GM19467 (cell line): ENCODE results near the gene XPO6.

Experiments
- ATAC-seq: cut with Tn5 transposase; IDR thresholded peaks from one replicate; pipeline ENCODE4 v1.9.1; 2021; ENCODE audit warnings: mild to moderate bottlenecking, moderate library complexity; ENCODE audit not compliant: unreplicated experiment

The XPO6 gene

DNA sequence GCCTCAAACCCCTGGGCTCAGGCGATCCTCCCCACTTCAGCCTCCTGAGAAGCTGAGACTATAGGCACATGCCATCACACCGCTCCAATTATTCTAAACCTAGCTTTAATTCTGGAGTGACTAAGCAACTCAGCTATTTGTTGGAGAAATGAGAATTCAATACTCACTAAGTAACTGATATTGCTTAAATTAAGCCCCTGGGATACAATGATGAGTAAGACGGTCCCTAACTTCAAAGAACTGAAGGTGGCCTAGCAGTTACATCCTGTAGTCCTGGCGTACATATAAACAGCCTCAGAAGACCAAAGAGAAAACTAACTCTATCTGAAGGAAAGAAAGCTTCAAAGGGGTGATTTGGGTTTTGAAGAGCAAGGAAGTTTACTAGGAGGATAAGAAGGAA is 25.0 kb downstream of the XPO6 start:
- ATAC-seq = no peak

DNA sequence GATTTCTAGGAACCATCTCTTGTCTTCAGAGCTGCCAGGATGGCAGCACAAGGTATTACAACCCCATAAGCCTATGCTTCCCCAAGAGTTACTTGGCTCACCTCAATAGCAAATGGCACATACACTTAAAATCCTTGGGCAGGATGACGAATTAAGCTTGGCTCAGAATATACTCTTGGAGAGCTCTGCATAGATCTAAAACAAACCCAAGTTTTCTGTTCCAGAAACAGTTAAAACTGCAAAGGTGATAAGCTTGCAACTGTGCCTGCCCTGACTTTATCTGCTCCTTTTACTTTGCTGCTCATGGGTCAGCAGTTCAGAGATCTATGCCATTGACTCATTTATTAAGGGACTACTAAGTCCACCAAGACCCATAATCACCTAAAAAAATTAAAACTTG is 26.1 kb downstream of the XPO6 start:
- ATAC-seq = no peak

DNA sequence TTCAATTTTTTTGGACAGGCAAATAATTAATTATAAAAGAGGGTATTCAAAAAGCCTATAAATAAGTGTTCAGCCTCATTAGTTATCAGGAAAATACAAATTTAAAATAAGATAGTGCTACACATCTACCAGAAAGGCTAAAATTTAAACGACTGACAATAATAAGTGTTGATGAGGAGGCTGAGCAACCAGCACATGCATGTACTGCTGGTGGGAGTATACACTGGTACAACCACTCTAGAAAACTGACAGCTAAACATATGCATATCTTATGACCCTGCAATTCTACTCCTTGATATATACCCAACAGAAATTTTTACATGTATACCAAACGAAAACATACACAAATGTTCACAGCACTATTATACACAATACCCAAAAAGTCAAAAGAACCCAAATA is 27.1 kb downstream of the XPO6 start:
- ATAC-seq = no peak

DNA sequence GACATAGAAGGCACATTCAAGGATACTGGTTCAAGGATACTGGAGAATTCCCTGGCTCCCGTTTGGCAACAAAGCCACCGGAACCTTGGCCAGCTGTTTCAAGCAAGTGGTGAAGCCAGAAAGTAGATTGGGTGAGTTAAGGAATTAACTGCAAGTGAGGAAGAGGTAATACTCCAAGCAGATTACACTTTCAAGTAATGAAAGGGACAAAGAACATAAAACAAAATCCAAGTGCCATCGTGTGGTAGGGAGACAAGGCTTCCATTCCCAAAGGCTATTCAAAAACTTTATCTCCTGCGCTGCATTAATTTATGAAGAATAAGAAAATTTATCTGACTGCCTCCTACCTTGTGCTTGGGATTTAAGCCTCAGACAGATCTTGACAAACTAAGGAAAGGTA is 27.8 kb downstream of the XPO6 start:
- no peak for ATAC-seq

DNA sequence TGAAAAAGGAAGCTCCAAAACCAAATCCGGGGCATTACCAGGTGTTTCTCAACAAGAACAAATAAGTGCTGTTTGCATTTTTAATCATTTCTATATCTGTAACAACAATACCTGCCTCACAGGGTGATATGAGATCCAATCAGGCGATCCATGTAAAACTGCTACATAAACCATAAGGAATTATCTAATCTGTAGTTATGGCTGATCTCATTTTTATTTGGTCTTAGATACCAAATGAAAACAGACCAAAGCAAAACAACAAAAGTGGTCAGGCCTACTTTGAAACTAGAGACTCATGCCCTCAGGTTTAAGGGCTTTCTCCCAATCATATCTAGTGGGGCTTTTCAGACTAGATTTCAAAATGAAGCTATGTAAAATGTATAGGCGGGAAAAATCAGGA is 28.3 kb downstream of the XPO6 start:
- no peak for ATAC-seq

DNA sequence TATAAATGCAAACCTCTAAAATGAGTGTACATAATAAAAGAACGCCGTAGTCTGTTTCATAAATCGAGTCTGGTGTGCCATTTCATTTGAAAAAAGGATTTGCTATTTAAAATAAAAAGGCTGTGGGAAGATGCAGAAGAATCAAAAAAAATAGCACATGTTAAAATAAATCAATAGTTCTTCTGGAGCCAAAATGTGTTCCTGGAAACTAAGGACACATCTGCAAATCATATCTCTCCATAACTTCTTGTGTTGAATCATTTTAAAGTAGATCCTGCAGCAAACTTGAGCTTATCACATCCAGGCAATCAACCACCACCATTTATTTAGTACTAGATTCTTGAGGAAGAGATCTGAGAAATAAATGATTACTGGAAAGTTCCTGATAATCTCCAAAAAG is 29.0 kb downstream of the XPO6 start:
- no peak for ATAC-seq

DNA sequence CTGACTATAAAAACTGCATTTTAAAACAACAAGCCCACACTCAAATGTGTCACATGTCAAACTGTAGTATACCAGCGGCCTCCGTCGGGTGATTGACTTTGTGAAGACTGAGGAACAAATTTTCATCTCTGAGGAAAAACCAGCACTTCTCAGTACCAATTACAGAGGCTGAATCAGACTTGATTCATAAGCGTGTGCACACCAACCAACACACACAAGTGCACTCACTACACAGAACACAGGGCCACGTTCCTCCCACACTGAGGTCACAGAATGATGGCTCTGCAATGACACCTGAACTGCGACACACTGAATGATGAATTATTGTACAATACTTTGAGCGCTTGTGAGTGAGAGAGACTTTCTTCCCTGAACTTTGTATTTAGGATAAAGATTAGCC is 29.6 kb downstream of the XPO6 start:
- ATAC-seq = no peak

DNA sequence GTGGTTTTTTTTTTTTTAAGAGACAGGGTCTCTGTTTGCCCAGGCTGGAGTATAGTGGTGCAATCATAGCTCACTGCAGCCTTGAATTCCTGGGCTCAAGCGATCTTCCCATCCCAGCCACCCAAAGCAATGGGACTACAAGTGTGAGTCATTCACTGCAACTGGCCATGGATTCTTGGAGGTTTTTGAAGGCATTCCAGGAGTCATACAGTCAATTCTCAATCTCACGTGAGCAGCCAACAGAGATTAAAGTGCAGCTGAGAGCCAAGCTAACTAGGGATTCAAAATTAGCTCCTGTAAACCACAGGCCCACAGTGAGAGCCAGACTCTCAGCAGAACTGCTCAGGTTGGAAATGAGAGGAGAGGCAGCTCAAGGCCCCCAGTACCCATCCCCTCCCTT is 30.2 kb downstream of the XPO6 start:
- no peak for ATAC-seq

DNA sequence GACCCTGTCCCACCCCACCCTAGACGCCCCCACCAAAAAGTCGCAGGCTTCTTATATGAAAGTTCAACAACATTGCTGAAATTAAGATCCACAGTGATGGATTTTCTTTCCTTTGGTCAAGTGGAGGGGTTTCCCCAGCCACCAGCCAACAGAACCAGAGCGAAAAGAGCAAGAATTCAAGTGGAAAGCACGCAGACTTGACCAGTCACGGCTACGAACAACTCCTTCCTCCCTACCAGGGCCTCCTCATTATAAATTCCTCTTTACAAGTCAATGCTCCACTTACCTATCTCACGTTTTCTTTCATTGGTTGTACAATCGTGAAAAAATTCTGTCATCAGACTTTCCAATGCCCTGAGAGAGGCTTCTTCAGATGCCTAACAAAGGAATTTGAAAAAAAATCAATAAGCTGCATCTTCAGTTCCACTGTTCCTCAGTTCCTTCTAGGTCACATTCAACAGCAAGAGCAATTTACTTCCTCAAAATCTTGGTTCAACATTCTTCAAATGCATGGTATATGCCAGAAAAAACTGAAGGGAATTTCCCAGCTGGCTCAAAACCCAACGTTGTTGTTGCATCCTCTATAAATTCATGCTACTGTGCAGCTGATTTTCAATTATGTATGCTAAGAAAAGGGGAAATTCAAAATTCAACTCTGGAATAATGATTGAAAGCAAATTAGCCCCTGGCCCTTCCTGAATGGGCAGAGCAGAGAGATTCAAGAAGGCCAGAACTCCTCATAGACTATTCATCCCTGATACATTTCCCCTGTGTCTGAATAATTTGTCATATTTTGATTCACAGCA is 30.9 kb downstream of the XPO6 start:
- ATAC-seq = no peak

DNA sequence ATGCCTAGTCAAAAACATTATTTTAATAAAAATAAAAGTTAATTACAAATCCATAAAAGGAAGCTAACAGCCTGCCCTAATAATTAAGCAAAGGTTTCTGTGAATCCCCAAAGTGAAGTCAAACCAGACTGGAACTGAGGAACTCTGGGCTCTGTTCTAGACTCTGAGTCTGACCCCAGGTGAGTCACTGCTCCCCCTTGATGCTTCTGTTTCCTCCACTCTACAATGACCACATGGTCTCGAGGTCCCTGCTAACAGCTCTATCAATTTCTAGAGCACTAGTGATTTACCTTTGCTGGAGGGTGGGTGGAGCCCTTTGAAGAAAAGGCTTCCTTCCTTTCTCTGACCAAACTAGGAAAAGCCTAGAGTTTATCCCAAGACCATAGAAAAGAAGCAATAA is 32.4 kb downstream of the XPO6 start:
- ATAC-seq = no peak

DNA sequence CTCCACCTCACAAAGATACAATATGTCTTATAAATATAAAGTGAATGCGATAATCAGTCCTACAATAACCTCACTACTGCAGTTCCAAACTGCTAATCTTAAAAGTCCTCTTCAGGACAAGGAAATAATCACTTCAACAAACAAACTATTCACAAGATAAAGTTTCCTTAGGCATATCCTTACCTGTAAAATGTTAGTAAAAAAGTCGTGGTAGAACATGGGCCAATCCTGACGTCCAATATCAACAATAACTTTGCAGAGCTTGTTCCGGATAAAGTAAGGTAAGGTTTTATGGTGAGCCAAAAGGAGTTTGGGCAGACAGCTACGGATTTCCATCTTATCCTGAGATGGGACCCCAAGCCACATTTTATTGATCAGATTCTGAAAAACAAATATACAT is 36.0 kb downstream of the XPO6 start:
- ATAC-seq = no peak

DNA sequence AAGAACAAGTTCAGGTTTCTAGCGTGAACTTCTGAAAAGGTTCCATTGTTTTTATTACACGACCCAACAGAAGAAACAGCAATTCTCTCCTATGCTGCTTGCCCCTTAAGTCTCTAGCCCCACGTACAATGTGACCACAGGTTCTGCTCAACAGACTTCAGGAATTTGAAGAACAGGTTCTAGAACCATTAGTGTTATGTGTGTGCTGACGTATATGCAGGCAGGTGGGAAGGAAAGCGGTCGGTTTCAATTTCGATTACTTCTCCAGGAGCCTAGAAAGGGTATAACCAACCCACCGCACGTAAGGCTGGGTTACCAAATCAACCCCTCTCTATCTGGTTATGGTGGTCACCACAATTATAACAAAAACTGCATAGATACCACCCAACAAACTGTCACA is 39.4 kb downstream of the XPO6 start:
- ATAC-seq = no peak

DNA sequence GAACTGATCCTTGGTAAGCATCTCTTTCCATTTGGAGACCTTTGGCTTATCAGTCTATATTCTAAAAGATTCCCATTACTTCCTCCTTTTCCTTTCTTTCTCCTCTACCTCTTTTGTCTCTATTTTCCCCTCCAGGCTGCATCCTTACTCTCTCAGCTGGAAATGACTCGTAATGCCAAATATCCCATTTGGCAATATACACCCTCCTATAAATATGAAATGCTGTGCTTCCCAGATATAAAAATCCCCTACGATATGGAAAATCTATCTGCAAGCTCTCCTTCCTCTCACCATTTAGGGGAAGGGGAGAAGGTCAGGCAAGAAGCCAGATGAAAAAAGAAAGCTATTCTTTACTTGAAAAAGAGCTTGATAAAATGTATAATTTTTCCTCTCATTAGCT is 39.9 kb downstream of the XPO6 start:
- ATAC-seq = no peak

DNA sequence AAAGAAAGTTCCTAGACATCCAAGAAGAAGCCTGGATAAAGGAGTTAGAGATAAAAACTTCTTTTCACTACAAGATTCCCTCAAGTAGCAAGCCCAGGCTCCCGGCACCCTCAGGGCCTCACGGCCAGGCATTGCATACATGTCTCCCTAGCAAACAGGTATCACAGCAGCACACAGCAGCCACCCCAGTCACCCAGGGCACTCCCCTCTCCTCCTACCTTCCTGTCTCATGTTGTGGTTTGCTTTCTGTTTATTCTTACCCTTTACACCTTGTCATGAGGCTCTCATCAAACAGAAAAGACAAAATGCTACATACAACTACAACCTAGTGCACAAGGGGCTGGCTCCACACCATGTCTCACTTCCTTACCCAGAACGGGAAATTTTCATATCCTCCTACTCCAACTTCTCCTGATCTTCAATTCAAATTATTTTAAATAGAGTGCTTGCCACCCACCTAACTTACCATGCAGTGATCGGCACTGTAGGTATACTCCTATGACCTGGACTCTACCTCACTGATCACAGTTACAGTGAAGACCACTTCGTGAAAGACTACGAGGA is 42.7 kb downstream of the XPO6 start:
- no peak for ATAC-seq

DNA sequence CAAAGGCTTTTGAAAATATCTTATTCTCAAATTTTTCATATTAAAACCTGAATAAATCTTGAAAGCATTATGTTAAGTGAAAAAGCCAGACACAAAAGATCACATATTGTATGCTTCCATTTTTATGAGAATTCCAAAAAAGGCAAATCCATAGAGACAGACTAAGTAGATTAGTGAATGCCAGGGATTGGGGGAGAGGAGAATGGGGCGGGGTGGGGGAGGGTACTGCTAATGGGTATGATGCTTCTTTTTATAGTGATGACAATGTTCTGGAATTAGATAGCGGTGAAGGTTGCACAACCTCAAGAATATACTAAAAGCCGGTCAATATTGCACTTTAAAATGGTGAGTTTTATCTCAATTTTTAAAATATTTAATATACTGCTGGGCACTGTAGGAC is 44.0 kb downstream of the XPO6 start:
- ATAC-seq = no peak

DNA sequence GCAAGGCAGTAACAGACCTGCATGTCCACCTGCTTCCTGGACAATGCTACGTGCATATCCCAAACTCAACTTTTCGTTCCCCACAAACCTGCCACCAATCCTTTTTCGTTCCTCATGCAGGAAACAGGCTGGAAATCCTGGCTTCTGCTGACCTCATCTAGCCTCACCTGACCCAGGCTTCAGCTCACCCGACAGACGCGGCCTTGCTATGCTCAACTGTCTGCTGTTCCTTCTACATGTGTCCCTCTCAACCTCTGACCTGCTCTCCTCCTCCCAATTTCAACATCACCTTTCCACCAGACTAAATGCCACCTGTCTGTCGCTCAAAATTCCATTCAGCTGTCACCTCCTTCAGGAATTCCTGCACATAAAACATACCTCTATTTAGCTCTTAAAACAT is 44.5 kb downstream of the XPO6 start:
- ATAC-seq = no peak

DNA sequence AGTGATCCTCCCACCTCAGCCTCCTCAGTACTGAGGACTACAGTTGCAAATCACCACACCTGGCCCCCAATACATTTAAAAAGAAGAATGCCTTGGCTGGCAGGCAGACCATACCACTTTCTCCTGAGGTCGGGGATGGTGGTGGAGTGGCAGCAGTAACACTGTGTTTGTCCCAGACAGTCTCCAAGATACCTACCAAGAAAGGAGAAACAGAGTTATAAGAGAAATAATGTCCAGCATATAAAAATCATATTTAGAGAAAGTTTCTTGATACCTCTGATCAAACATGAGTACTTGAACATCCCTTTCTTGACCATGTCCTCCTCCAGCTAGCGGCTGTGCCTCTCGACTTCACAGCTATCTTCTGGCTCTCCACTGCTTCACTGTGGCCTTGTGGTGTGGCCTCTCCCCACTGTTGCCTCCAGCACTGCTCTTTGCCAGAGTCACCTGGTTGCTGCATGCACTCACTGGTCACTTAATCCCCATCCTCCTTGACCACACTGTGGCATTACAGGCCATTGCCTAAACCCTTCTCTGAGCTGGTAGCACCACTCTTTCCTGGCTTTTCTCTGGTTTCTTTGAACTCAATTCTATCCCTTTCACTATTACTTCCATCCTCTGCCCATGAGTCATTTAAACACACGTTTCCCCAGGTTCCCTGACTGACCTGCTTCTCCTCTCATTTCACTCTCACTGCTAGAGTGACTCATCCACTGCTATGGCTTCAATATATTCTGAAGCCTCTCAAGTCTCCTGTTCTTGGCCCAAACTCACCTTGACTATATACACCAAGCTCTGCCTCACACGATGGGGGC is 45.2 kb downstream of the XPO6 start:
- ATAC-seq = no peak

DNA sequence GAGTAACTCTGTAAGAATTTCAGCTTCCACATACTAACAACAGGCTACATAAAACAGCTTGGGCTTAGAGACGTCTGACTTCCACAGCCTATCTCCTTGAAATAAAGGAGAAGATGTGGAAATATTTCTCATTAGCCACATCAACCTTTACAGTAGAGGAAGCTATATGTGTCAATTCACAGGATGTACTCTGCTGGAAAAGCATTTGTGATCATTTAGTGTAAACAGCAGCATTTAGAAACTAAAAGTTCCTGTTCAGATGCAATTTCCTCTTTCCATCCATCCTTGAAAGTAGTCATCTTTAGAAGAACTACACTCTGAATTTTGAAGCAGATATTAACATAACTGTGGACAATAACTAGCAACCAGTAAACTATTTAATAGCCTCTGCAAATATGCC is 46.2 kb downstream of the XPO6 start:
- ATAC-seq = no peak

DNA sequence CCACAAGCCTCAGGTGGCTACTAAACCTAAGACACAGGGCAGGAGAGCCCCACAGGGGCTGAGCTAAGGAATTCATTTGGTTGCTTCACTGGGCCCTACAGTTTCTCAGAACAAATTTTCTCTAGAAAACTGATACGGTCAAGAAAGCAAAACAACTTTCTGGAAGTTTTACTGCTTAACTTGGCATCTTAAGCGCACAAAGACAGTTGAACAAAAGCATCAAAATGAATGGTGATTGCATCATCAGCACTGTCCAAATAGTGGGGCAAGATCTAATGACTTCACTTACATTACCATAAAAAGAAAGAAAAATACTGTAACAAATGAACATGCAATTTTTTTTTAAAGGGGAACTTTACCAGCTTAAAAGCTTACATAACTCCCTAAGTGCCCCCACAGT is 47.6 kb downstream of the XPO6 start:
- no peak for ATAC-seq

DNA sequence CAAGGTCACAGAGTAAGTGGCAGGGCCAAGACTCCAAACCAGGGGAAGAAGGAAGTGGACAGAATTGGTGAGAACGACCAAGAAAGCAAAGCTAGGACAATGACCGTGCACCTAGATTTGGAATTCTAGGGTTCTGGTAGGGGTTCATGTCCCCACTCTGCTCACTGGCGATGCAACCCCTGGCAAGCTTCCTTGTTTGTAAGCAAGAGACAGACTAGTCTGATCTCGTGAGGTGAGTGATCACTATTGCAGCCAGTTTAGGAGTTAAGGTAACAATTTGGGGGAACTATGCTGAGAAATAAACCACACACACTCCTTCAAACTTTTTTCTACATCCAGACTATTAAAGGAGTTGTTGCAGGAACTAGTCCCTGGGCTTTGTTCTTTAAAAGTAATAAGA is 48.1 kb downstream of the XPO6 start:
- ATAC-seq = no peak

DNA sequence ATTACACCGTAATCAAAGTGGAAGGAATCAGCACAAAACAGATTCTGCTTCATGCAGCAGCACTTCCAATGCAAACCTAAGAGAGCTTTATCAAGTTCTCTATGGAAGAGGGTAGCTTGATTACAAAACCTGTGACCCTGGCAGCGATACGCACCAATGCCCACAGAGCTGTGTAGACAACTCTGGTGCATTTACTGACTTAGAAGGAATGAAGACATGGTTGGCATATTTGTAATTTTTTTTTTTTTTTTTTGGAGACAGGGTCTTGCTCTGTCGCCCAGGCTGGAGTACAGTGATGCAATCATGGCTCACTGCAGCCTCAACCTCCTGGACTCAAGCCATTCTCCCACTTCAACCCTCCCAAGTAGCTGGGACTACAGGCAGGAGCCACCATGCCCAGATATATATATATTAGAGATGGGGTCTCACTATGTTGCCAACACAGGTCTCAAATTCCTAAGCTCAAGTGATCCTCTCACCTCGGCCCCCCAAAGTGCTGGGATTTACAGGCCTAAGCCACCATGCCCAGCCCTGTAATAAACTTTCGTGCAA is 49.4 kb downstream of the XPO6 start:
- no peak for ATAC-seq

DNA sequence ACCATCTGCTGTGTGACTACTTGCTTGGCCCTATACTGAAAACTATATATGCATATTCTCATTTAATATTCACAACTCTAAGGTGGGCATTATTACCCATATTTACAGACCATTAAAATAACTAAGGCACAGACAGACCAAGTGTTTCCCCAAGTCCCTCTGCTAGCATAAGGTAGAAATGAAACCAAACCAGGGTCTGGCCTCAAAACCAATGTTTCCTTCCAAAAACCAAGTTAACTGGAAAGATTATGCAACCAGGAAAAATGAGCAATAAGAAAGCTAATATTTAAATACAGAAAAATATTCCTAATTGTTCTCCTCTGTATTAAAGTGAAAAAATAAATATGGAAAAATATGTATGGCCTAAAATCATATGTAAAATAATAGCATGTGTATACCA is 50.1 kb downstream of the XPO6 start:
- no peak for ATAC-seq
